NCI-H1694 treated with DMSO at 0.1 percent for 48 hours (cell line): ENCODE measurements around the gene MYH7.
A peak's percentile ranks its signal among the peaks of the same experiment; 100 is the strongest.

Experiments used
- DNase-seq: peaks from one replicate; lab custom pipeline; 2025; lab: John Stamatoyannopoulos, UW

Gene MYH7

DNA sequence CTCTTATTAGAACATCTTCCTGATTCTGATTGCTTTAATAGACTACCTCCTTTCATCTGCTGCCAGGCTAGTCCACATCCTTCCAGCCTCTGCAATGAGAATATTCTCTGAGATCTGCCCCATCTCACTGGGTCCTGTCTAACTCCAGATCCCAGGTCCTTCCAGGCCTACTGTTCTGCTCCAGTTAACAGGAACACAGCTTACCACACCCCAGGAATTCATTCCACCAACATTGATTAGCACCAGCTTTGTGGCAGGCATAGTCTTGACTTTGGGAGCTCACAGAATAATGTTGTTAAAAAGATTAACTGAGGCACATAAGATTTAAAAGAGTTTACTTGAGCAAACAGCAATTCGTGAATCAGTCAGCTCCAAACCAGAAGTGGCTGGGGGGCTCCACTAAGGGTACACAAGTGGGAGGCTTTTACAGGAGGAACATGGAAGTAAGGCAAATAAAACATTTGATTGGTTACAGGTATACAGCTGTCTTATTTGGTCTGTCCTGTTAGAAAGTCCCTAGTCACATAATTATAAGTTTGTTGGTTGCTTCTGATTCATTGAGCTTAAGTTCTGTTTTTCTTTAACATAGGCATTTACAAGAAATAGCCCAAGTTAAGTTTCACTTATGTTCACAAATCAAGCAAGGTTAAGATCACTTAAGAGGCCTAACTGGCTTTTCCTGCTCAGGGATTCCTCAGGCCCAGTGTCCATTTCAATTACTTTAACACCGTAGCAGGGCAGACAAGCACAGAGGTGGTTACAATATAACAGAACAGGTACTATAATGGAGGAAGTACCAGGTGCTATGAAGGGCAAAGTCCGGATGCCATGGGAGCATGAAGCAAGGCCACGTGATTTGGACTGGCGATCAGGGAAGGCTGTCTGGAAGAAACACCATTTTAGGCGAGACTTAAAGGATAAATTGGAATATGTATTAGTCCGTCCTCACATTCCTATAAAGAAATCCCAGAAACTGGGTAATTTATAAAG lies 12.2 kb upstream of the MYH7 start:
- DNase-seq = no peak

DNA sequence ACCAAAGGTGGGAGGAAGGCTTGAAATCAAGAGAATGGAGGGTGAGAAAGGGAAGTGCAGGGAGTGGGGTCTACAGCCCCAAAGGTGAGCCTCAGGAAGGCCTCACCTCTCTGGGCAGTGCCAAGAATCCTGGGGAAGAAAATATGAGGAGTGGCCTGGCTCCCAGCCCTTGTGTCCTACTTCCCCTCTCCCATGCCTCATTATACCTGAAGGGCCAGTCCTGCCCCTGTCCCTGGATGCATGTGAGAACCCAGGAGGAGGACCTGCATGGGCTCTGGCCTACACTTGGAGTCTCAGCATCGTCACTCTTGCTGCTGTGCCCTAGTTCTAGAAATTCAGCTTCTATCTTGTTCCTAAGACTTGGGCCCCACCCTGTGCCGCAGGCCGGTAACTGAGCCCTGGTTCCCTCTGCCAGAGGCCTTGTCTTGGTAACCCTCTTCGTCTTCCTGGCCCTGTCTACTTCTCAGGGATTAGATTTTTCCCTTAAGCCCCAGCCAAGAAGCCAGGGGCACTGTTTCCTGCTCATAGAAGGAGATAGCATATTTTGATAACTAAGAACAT lies 10.9 kb upstream of the MYH7 start:
- no peak for DNase-seq

DNA sequence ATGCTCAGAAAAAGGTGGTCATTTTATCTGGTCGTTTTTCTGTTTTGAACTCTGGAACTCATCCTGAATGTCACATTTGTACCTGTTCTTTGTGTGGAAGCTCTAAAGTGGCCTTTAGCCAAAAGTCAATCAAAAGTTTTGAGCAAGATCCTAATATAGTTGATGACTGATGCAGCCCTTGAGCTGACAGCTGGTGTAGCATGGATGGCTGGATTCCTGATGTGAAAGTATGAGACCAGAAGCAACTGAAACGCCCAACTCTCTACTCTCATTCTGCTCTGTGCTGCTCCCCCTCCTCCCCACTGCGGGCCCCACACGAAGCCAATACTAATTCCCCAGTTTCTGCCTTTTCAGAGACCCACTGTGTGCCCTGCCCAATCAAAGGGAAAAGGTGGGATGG lies 10.3 kb upstream of the MYH7 start:
- DNase-seq = peak; percentile 84

DNA sequence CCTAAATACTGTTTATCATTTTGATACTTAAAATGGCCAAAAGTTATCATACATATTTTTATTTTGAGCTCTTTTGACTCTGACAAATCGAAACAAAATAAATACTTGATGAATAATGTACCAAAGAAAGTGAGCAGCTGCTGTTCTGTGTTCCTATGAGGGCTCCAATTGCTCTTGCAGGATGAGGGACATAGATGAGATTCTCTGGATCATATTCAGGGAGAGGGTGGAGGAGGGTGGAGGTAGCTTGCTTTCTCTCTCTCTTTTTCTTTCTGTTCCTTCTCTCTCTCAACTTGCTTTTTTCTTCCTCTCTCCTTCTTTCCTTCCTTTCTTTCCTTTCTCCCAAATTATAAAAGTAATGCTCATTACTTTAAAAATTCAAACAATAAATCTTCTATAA lies 8.9 kb upstream of the MYH7 start:
- DNase-seq = peak; percentile 6

DNA sequence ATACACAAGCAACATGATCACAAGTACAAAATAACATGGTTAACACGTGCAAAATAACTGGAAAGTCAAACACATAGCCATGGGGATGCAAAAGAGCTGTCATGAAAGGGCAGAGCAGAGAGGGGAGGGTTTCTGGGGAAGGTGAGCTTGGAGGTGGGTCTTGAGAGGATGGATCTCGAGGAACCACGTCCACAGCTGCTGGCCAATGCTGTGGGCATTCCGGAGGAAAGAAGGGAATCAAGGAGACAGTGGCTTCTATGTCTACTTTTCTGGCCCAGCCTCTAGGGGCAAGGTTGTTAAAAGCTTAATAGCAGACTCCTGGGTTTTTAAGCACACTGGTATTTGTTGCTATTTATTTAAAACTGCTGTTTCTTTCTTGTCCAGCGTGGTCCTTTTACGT lies 8.4 kb upstream of the MYH7 start:
- no peak for DNase-seq

DNA sequence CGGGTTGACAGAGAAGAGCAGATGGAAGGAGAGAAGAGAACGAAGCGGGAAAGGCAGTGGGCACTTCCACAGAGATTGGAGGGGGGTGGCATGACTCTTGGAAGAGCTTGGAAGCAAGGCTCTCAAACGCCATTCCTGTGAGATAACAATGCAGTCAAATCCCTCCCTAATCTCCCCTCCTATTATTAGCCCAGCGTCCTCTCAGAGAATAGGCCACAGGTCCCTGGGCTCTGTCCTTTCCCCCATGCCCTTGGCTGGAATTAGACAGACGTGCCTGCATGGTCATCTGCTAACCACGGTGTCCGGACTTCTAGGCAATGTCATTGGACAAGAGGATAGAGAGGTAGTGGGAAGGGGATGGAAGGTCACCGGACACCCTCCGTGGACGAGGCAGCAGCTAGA lies 8.0 kb upstream of the MYH7 start:
- no peak for DNase-seq

DNA sequence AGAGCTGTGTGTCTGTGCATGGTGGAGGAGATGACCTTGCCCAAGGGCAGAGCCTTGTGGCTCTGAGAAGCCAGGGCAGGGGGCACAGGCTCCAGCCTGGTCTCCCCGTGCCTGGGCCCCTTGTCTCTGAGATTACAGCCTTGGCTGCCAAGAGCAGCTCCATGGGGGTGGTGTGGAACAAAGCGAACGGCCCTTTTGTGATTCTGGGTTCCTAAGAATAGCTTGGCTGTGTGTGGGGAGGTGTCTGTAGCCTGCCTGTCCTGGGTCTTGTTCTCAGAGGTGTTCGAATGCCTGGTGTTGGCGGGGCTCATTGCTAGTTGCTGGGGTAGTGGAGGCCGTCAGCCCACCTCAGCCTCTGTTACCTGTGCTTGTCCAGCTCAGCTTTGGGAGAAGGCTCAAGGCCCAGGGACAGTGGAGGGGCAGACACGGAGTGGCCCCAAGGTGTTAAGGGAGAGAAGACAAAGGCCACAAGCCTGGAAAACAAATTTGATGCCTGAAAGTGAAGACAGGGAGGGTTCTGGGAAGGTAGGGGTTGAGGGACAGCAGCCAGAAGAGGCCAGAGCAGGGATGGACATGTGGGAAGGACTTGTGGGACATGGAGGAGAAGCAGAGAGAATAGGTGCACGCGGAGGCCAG lies 7.4 kb upstream of the MYH7 start:
- no peak for DNase-seq

DNA sequence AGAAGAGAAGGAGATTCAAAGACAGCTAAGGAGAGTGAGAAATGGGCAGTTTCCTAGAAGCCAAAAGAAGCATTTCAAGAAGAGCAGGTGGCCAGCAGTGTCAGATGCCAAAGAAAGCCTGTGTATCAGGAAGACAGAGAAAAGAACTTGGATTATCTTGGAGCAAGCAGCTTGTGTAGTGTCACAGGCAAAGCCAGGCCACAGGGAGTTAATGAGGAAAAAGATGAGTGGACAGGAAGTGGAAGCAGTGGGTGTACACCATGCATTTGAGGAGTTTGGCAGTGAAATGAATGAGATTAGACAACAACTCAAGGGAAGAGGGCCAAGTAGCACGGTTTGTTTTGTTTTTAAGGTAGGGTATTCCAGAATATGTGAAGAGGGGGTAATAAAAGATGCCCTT lies 5.6 kb upstream of the MYH7 start:
- DNase-seq = no peak

DNA sequence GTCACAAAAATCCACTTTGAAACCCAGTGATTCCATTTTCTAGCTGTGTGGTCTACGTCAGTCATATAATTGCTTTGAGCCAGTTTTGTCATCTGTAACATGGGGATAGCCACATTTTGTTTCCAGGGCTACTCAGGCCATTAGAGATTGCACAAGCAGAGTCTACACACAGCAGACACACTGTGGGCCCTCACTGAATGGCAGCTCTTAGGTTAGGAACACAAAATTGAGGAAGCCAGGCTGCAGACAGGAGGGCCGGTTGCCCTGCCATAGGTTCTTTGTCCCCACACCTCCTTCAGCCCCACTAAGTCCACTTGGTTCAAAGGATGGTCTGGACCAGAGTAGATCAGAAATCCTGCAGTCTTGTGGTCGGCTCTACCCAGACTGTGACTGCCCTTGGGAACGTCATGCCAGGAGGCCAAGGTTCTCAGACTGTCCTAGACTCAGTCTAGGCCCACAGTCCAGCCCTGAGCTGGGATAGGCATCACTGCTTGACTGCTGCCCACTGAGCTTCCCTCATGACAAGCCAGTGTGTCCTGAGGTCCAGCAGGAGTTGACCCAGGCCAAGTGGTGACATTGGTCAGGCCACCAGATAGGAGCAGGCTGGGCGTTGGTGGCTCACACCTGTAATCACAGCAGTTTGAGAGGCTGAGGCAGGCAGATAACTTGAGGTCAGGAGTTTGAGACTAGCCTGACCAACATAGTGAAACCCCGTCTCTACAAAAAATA lies 3.8 kb upstream of the MYH7 start:
- DNase-seq = no peak

DNA sequence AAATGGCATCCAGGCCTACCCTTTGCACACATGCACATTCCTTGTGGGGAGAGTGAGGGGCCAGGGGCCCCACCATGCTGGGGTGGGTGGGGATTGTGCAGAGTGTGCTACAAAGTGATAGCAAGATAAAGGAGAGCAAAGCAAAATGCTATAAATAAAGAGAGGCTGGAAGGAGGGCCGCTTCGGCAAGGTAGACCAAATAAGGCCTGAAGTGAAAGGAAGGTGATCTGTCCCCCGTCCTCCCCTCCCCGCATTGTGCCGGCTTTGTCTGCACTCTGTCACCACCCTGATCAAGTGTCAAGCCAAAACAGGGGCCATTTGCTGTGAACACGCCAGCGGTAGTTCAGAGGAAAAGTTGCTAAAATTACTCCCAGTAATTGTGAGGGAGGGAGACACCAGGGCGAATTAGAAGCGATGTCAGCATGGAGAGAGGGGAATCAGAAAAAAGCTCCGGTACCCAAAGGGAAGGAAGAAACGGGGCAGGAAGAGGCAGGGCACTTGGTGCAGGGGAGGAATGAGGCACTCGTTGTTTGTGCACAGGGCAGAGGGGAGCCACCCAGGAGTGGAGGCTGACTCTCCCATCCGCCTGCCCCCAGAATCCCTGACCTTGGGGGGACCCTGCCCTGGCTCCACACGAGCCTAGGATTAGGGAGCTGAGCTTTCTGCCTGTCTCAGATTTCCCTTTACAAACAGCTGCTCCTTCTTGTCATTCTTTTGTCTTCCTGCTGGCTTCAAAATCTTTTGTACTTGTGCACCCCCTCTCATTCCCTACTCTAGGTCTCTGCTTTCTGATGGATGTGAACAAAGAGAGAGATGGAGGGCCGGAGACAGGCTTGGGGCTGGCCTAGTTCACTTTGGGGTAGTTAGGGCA lies 2.9 kb upstream of the MYH7 start:
- no peak for DNase-seq

DNA sequence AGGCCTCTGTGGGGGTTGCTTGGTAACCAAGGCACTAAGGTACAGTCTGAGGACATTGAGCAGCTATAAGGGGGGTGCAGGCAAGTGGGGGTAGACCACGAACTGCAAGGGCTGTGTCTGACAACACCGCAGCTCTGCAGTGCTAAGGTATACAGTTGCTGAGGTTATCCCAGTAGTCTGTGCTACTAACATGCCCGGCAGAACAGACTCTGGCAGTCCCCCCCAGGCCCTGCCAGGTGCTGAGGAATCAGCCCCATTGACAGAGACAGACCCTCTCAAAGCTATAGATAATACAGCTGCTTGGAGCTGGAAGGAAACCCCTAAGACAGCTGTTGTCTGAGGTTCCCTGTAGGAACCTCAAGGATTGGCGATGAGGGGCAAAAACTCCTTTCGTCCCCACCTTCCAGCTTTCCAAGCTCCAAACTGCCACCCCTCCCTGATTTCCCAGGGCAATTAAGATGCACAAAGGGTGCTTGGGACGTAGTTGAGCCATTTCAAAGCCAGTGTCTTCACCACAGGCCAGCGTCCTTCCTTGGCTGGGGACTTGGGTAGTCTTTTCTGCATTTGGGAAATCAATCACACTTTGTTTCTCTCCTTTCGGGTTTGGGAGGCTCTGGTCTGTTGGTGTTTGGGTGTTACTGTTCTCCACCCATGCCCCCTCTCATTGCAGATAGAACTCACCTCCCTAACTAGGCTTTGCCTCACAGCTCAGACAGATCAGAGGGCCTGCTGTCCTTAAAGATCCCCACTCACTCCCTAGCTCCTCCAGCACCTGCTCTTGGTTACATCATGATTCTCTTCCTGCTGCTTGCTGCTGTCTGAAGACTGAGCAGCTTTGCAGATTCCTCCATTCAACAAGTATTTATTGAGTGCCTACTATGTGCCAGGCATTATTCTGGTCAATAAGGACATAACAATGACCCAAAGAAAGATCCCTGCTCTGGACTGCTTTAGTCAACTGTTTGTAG lies 2.0 kb upstream of the MYH7 start:
- no peak for DNase-seq

DNA sequence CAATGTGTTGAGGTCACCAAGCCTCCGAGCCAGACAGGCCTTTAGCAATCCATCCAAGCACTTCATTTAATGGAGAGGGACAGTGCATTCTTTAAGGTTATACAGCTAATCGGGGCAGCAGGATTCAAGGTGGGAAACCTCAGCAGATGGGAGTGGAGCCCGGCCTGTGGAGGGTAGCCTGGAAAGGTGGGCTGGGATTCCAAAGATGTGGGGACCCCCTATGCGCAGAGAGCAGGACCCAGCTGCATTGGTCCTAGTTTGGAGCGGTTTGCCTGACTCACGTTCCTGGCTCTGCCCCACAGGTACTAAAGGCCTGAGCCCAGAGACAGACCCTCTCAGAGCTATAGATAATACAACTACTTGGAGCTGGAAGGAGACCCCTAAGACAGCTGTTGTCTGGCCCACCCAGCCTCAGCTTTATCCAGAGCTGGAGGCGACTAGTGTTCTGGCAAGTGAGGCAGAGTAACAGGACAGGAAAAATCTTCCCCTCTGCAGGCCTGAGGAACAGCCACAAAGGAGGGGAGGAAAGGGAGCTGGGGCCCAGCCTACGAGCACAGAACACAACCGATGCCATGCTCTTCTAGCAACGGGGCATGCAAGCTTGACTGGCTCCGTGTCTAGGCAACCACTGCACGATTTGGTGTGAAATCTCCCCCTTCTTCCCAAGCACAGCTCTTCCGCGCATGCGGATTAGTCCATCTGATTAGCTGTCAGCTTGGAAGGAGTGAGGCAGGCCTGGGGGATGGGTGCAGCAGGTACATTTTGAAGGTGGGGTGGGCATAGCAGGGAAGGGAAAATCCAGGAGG lies 1.1 kb upstream of the MYH7 start:
- peak; percentile 38 for DNase-seq

DNA sequence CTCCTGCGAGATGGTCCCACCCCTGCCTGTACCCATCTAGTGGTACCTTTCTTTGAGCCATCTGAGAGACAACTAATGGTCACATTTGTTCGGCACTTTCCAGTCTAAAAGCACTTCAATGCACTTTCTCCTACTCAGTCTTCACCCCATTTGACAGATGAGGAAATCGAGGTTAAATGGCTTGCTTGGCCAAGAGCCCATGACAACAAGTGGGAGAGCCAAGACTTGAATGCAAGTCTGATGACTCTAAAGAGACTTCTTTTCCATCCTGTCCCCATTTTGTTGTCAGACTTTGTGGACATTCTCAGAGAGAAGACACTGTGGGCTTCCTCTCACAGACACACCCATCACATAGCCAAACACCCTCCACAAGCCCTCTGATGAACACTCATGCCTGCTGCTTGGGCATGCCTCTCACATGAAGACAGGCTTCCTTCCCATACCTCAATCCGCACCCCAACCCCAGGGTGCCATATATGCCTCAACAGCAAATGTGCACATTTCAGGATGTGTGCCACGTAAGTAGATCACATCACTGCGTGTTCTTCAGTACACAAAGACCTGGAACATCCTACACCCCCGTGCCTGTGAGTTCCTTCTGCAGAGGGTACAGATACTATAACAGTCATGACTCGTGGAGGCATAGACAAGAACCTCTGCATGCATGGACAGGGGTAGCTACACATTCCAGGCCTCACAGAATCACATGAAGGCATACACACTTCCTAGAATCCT lies 805 bp downstream of the MYH7 start:
- DNase-seq = no peak

DNA sequence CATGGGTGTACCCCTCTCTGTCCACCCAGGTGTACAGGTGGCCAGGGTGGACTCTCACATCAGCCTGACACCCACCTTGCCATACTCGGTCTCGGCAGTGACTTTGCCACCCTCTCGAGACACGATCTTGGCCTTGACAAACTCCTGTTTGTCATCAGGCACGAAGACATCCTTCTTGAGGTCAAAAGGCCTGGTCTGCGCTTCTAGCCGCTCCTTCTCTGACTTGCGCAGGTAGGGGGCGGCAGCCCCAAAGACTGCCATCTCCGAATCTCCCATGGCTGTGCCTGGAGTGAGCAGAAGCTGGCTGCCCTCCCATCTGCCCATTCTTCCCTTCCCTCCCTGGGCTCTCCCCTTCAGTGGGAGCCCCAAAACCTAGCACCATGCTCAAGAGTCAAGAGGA lies 2.0 kb downstream of the MYH7 start:
- DNase-seq = no peak

DNA sequence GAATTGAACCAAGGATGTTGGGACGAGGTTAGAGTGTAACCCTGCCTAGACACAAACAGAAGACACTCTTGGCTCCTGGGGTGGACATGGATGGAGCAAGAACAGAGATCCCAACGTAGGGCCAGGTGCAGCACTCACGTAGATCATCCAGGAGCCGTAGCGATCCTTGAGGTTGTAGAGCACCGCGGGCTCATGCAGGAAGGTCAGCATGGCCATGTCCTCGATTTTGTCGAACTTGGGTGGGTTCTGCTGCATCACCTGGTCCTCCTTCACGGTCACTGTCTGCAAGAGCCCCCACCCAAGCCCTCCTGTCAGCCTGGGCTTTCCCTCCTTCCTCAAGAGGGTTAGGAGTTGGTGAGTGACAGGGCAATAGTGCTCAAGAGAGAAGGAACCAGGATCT lies 2.5 kb downstream of the MYH7 start:
- no peak for DNase-seq

DNA sequence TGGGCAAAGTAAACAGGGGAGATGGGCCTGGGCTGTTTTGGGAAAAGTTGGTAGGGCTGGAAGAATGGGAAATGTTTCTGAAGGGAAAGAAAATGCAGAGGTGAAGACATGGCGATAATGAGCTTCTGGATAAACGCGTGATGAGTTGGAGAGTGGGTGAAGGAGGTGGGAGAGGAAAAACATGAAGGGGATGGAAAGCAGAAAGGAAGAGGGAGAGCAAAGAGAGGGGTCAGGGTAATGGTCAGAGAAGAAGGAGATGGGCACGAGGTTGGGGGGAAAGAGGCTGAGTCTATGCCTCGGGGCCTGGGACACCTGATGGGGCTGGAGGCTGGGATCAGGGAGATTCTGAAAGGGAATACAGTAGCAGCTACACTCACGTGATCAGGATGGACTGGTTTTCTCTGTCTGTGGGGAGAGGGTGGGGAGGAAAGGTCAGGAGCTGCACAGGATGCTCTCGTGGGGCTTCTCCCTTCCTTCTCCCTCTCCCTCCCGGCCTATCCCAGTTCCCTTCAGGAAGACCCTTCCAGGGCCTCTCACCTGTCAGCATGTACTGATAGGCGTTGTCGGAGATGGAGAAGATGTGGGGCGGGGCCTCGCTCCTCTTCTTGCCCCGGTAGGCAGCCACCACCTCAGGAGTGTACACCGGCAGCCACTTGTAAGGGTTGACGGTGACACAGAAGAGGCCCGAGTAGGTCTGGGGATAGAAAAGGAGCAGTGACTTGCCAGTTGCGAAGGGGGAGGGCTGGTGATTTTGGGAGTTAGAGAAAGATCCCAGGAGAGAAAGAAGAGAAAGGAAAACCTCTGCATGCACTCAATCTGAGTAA lies 3.1 kb downstream of the MYH7 start:
- DNase-seq = no peak

DNA sequence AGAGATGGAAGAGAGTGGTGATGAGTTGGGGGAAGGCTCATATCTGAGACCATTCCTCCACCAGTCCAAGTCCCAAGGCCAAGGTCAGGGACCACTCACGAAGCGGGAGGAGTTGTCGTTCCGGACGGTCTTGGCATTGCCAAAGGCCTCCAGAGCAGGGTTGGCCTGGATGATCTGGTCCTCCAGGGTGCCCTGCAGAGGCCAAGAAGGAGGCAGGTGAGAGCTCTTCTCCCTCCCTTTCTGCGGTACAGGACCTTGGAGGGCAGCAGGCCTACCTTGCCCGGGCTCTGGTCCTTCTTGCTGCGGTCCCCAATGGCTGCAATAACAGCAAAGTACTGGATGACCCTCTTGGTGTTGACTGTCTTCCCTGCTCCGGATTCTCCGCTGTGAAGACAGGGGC lies 4.0 kb downstream of the MYH7 start:
- no peak for DNase-seq

DNA sequence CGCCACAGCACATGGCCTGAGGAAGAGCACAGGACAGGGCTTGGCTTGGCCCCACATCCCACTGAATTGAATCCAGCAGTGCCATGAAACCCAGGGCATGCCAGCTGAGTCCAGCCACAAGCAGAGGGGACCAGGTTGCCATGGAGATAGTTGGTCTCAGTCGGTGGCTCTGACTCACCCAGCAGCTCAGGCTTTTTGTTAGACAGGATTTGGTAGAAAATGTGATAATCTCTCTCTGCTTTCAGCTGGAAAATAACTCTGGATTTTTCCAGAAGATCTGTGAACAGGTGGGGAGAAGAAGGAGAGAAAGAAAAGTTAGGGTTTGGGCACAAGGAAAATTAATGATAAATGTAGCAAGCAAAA lies 4.8 kb downstream of the MYH7 start:
- peak; percentile 29 for DNase-seq
